ENCODE data around the gene TXLNG.
A peak's percentile ranks its signal among the peaks of the same experiment; 100 is the strongest.

The TXLNG gene

DNA sequence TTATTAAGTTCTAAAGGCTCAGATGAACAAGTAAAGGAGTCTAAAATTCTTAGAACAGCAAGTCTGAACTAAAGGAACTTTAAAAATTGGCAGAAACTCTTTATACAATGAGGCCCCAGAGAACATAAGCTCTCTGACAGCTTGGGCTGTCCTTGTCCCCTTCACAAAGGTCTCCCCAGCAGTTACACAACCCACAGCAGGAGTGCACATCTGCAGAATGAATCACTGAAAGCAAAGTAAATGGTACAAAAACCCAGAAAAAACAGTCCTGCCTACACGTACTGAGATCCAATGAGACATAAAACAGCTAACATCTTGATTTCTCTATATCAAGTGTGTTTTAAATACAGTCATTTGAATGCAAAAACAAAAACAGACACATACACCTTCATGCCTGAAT lies 65.2 kb downstream of the TXLNG start:
- peak; percentile 23 for DNase-seq
- H3K27me3 ChIP-seq (ENCODE audit: control insufficient read depth in 1 of 2, insufficient read depth in 1 of 2, low read length in 2 of 2), result no peaks in the 10 kb centered on the region
- H2BK15ac ChIP-seq (ENCODE audit: low read depth, poor library complexity, severe bottlenecking), result no peak overlapping the region
- H3K23ac ChIP-seq (ENCODE audit: low read length in 2 of 2), result no peak overlapping the region
- H3K4ac ChIP-seq (ENCODE audit: low read depth in 1 of 2, low read length in 2 of 2), result no peak overlapping the region
- no peak overlapping the region for H3K9ac ChIP-seq (ENCODE audit: low read length)
- WGBS, result no CpG with 5 or more reads among the region's 1 CpG
- no peak overlapping the region for H3K18ac ChIP-seq (ENCODE audit: low read depth in 1 of 2, low read length in 2 of 2)
- H3K4me2 ChIP-seq (ENCODE audit: low read length, poor library complexity, severe bottlenecking), result no peak overlapping the region
- H3K27ac ChIP-seq (ENCODE audit: low read length, poor library complexity, severe bottlenecking), result no peak overlapping the region
- H2BK120ac ChIP-seq (ENCODE audit: low read depth, low read length), result no peak overlapping the region
- no peak overlapping the region for H4K8ac ChIP-seq (ENCODE audit: low read length)
- peaks cover 11 to 57% of the 10 kb centered on the region in 2 experiments for H3K36me3 ChIP-seq (ENCODE audit: control insufficient read depth in 1 of 2, insufficient read depth in 2 of 2, low read depth in 1 of 2, low read length in 2 of 2)
- no peak overlapping the region for H2BK5ac ChIP-seq (ENCODE audit: low read depth, low read length, poor library complexity, severe bottlenecking)
- H2AFZ ChIP-seq (ENCODE audit: low read depth, low read length), result no peak overlapping the region
- H4K91ac ChIP-seq (ENCODE audit: low read length), result no peak overlapping the region
- no peaks in the 10 kb centered on the region for H3K4me1 ChIP-seq (ENCODE audit: control insufficient read depth, insufficient read depth, low read depth, low read length)
- H3K4me3 ChIP-seq (ENCODE audit: insufficient read depth in 1 of 2, low read depth in 1 of 2, low read length in 2 of 2), result no peak overlapping the region
- H2AK5ac ChIP-seq (ENCODE audit: low read length, severe bottlenecking), result no peak overlapping the region
- H3K9me3 ChIP-seq (ENCODE audit: control insufficient read depth, low read length), result no peaks in the 10 kb centered on the region
- no peak overlapping the region for H3K14ac ChIP-seq (ENCODE audit: low read length in 2 of 2)
- H2BK12ac ChIP-seq (ENCODE audit: low read length in 2 of 2), result no peak overlapping the region
- peaks cover 1% of the 10 kb centered on the region for H3K79me1 ChIP-seq (replicated peaks; ENCODE audit: low read length, poor library complexity, severe bottlenecking)

DNA sequence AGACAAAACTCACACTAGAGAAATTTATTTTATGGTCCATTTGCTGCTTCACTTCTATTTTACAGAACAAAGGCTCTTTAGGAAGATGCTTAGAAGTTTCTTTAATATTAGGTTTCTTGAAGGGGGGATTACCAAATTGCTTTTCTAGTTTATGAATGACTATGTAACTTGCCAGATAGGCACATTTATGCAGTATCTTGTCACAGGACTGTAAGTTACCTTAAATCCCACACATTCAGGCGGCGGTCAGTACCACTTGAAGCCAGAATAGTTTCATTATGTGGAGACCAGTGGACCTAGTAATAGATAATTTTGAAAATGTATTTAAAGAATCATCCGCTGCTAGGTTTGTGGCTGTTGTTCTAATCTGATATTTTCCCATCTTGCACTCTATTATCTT lies 65.6 kb downstream of the TXLNG start:
- H2BK15ac ChIP-seq (ENCODE audit: low read depth, poor library complexity, severe bottlenecking), result no peak overlapping the region
- no peak overlapping the region for H2BK5ac ChIP-seq (ENCODE audit: low read depth, low read length, poor library complexity, severe bottlenecking)
- no peak overlapping the region for H3K4me2 ChIP-seq (ENCODE audit: low read length, poor library complexity, severe bottlenecking)
- no peaks in the 10 kb centered on the region for H3K27me3 ChIP-seq (ENCODE audit: control insufficient read depth in 1 of 2, insufficient read depth in 1 of 2, low read length in 2 of 2)
- no peak overlapping the region for H3K27ac ChIP-seq (ENCODE audit: low read length, poor library complexity, severe bottlenecking)
- H3K18ac ChIP-seq (ENCODE audit: low read depth in 1 of 2, low read length in 2 of 2), result no peak overlapping the region
- H3K4me3 ChIP-seq (ENCODE audit: insufficient read depth in 1 of 2, low read depth in 1 of 2, low read length in 2 of 2), result no peak overlapping the region
- no peak overlapping the region for H2BK120ac ChIP-seq (ENCODE audit: low read depth, low read length)
- H3K4ac ChIP-seq (ENCODE audit: low read depth in 1 of 2, low read length in 2 of 2), result no peak overlapping the region
- H2AFZ ChIP-seq (ENCODE audit: low read depth, low read length), result no peak overlapping the region
- no peak overlapping the region for H2BK12ac ChIP-seq (ENCODE audit: low read length in 2 of 2)
- H3K14ac ChIP-seq (ENCODE audit: low read length in 2 of 2), result no peak overlapping the region
- H2AK5ac ChIP-seq (ENCODE audit: low read length, severe bottlenecking), result no peak overlapping the region
- H4K91ac ChIP-seq (ENCODE audit: low read length), result no peak overlapping the region
- no peak overlapping the region for H4K8ac ChIP-seq (ENCODE audit: low read length)
- H3K79me1 ChIP-seq (replicated peaks; ENCODE audit: low read length, poor library complexity, severe bottlenecking), result peaks cover 1% of the 10 kb centered on the region
- no peaks in the 10 kb centered on the region for H3K9me3 ChIP-seq (ENCODE audit: control insufficient read depth, low read length)
- no peak overlapping the region for H3K9ac ChIP-seq (ENCODE audit: low read length)
- no peak for DNase-seq
- WGBS, result 90% methylated on average over 1 of the region's 3 CpGs
- peaks cover 10 to 56% of the 10 kb centered on the region in 2 experiments for H3K36me3 ChIP-seq (ENCODE audit: control insufficient read depth in 1 of 2, insufficient read depth in 2 of 2, low read depth in 1 of 2, low read length in 2 of 2)
- H3K23ac ChIP-seq (ENCODE audit: low read length in 2 of 2), result no peak overlapping the region
- H3K4me1 ChIP-seq (ENCODE audit: control insufficient read depth, insufficient read depth, low read depth, low read length), result no peaks in the 10 kb centered on the region

DNA sequence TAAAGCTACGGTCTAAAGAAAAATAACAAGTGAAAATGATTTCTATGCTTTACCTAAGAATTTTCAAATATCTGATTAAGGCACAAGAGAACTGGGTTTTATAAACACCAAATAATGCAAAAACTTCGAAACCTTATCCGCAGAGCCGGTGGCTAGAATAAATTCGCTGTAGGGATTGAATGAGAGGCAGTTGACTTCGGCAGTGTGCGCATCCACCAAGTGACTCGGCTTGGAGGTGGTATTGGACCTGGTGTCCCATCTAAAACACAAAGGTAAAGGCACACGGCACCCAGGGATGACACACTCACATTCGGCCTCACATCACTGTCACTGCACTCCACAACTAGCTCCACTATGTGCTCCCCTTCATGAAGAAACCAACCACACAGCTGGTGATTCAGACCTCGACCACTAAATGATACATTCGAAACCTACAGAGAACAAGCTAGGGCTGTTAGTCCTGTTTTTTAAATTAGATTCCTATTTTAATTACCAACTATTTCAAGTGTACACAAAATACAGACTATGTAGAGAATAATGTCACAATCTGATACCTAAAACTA lies 66.4 kb downstream of the TXLNG start:
- no peak overlapping the region for H3K4me2 ChIP-seq (ENCODE audit: low read length, poor library complexity, severe bottlenecking)

DNA sequence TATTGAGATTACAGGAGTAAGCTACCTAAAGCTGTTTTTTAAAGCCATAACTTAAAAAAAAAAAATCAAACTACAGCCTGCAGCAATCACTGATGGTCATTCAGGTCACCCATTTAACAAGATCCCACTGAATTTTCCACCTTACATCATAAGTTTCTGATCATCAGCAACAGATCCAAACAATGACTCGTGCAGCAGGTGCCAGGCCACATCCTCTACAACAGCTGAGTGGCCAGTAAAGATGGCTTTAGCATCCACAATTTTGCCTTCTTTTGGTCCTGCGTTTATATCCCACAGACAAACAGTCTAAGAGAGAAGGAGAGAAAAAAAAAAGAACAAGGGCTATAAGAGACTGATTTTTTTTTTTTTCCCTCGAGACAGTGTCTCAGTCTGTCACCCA lies 67.3 kb downstream of the TXLNG start:
- WGBS, result 100% methylated on average over 2 of the region's 3 CpGs
- no peak overlapping the region for H2AK5ac ChIP-seq (ENCODE audit: low read length, severe bottlenecking)
- H2BK5ac ChIP-seq (ENCODE audit: low read depth, low read length, poor library complexity, severe bottlenecking), result no peak overlapping the region
- no peak overlapping the region for H3K27ac ChIP-seq (ENCODE audit: low read length, poor library complexity, severe bottlenecking)
- no peak overlapping the region for H3K4me3 ChIP-seq (ENCODE audit: insufficient read depth in 1 of 2, low read depth in 1 of 2, low read length in 2 of 2)
- no peak overlapping the region for H4K91ac ChIP-seq (ENCODE audit: low read length)
- no peaks in the 10 kb centered on the region for H3K4me1 ChIP-seq (ENCODE audit: control insufficient read depth, insufficient read depth, low read depth, low read length)
- H3K79me1 ChIP-seq (replicated peaks; ENCODE audit: low read length, poor library complexity, severe bottlenecking), result peaks cover 2% of the 10 kb centered on the region
- H3K23ac ChIP-seq (ENCODE audit: low read length in 2 of 2), result no peak overlapping the region
- no peak overlapping the region for H3K4me2 ChIP-seq (ENCODE audit: low read length, poor library complexity, severe bottlenecking)
- no peak overlapping the region for H2BK15ac ChIP-seq (ENCODE audit: low read depth, poor library complexity, severe bottlenecking)
- no peak overlapping the region for H2AFZ ChIP-seq (ENCODE audit: low read depth, low read length)
- no peak overlapping the region for H3K4ac ChIP-seq (ENCODE audit: low read depth in 1 of 2, low read length in 2 of 2)
- H3K27me3 ChIP-seq (ENCODE audit: control insufficient read depth in 1 of 2, insufficient read depth in 1 of 2, low read length in 2 of 2), result no peaks in the 10 kb centered on the region
- no peaks in the 10 kb centered on the region for H3K9me3 ChIP-seq (ENCODE audit: control insufficient read depth, low read length)
- H2BK120ac ChIP-seq (ENCODE audit: low read depth, low read length), result no peak overlapping the region
- no peak overlapping the region for H3K9ac ChIP-seq (ENCODE audit: low read length)
- DNase-seq, result no peak
- peaks cover 13 to 61% of the 10 kb centered on the region in 2 experiments for H3K36me3 ChIP-seq (ENCODE audit: control insufficient read depth in 1 of 2, insufficient read depth in 2 of 2, low read depth in 1 of 2, low read length in 2 of 2)
- H3K14ac ChIP-seq (ENCODE audit: low read length in 2 of 2), result no peak overlapping the region
- H4K8ac ChIP-seq (ENCODE audit: low read length), result no peak overlapping the region
- H2BK12ac ChIP-seq (ENCODE audit: low read length in 2 of 2), result no peak overlapping the region
- no peak overlapping the region for H3K18ac ChIP-seq (ENCODE audit: low read depth in 1 of 2, low read length in 2 of 2)

More for the DNA sequence above, 66.4 kb downstream of the TXLNG start:
- Histone ChIP-seq H3K36me3 (ENCODE audit: control insufficient read depth in 1 of 2, insufficient read depth in 2 of 2, low read depth in 1 of 2, low read length in 2 of 2) (peaks cover 9 to 60% of the 10 kb centered on the region in 2 experiments), H2AFZ (ENCODE audit: low read depth, low read length) (no peak overlapping the region), H2BK120ac (ENCODE audit: low read depth, low read length) (no peak overlapping the region), H3K14ac (ENCODE audit: low read length in 2 of 2) (no peak overlapping the region), H4K91ac (ENCODE audit: low read length) (no peak overlapping the region), H3K4ac (ENCODE audit: low read depth in 1 of 2, low read length in 2 of 2) (no peak overlapping the region), H2BK5ac (ENCODE audit: low read depth, low read length, poor library complexity, severe bottlenecking) (no peak overlapping the region), H3K4me1 (ENCODE audit: control insufficient read depth, insufficient read depth, low read depth, low read length) (no peaks in the 10 kb centered on the region), H4K8ac (ENCODE audit: low read length) (no peak overlapping the region), H3K4me3 (ENCODE audit: insufficient read depth in 1 of 2, low read depth in 1 of 2, low read length in 2 of 2) (no peak overlapping the region), H3K27me3 (ENCODE audit: control insufficient read depth in 1 of 2, insufficient read depth in 1 of 2, low read length in 2 of 2) (no peaks in the 10 kb centered on the region), H3K9me3 (ENCODE audit: control insufficient read depth, low read length) (no peaks in the 10 kb centered on the region), H3K23ac (ENCODE audit: low read length in 2 of 2) (no peak overlapping the region), H3K9ac (ENCODE audit: low read length) (no peak overlapping the region), H2AK5ac (ENCODE audit: low read length, severe bottlenecking) (no peak overlapping the region), H3K18ac (ENCODE audit: low read depth in 1 of 2, low read length in 2 of 2) (no peak overlapping the region), H3K79me1 (replicated peaks; ENCODE audit: low read length, poor library complexity, severe bottlenecking) (peaks cover 1% of the 10 kb centered on the region), H3K27ac (ENCODE audit: low read length, poor library complexity, severe bottlenecking) (no peak overlapping the region), H2BK15ac (ENCODE audit: low read depth, poor library complexity, severe bottlenecking) (no peak overlapping the region), H2BK12ac (ENCODE audit: low read length in 2 of 2) (no peak overlapping the region)
- WGBS, result 97% methylated on average over 9 of the region's 12 CpGs
- DNase-seq, result no peak

All from mesenchymal stem cell (in vitro differentiated cells and primary cell).